Activated T-cell treated with anti-CD3 and anti-CD28 coated beads, Interleukin-2, amount 50 U/mL, for 72 hours (primary cell): ENCODE measurements around the gene LRBA. TPM values are rescaled to one million over a fixed set of nuclear protein-coding genes. Genes with fewer than 3 reads are reported as not detected.

Experiments used
- ATAC-seq, 2 donors: fragments of 150-1000 bp; cut with Tn5 transposase; replicated peaks in 1 of 2; 2 replicates each; pipeline ENCODE4 v1.10.0; 2021; ENCODE audit warnings: moderate library complexity in 2 of 2, mild to moderate bottlenecking in 1 of 2
- DNase-seq, 2 donors: peaks; one replicate each; pipeline ENCODE4 v3.0.0; 2021 to 2022; ENCODE audit warnings: mixed read lengths in 1 of 2
- H3K27ac Mint-ChIP-seq: one replicate; pipeline ENCODE4 v1.8.0; 2022; ENCODE audit warnings: mild to moderate bottlenecking, moderate library complexity, mixed read lengths
- H3K27me3 Mint-ChIP-seq: one replicate; pipeline ENCODE4 v1.8.0; 2022; ENCODE audit warnings: low read depth, mixed read lengths
- H3K36me3 Mint-ChIP-seq, 2 donors: one replicate each; pipeline ENCODE4 v1.8.0; 2022; ENCODE audit warnings: mixed read lengths in 2 of 2, mild to moderate bottlenecking in 1 of 2; ENCODE audit not compliant: insufficient read depth in 2 of 2
- H3K4me1 Mint-ChIP-seq: one replicate; pipeline ENCODE4 v1.8.0; 2022; ENCODE audit warnings: low read depth, mixed read lengths
- H3K4me3 Mint-ChIP-seq, 2 donors: one replicate each; pipeline ENCODE4 v1.8.0; 2022; ENCODE audit warnings: mild to moderate bottlenecking in 2 of 2, mixed read lengths in 2 of 2, moderate library complexity in 2 of 2
- H3K9me3 Mint-ChIP-seq, 2 donors: one replicate each; pipeline ENCODE4 v1.8.0; 2022; ENCODE audit warnings: mixed read lengths in 2 of 2
- total RNA-seq, 2 donors: library from RNA; stranded (reverse); gene quantifications; one replicate each; pipeline ENCODE4 v1.2.3, GENCODE V29; 2022

Gene LRBA
- total RNA-seq, 2 donors from 2014 or later: 46.3 to 56.6 TPM

- H3K27me3 Mint-ChIP-seq: no peaks in the 10 kb centered on the region
- no peak overlapping the region for H3K4me3 Mint-ChIP-seq
- peaks cover 0 to 1% of the 10 kb centered on the region in 2 donors for H3K36me3 Mint-ChIP-seq
- no peak overlapping the region for H3K27ac Mint-ChIP-seq
- no peaks in the 10 kb centered on the region for H3K9me3 Mint-ChIP-seq
- no peak for DNase-seq
- ATAC-seq: no peak
- H3K4me1 Mint-ChIP-seq: peaks cover 16% of the 10 kb centered on the region
These were observed 521.2 kb downstream of the LRBA start for GRCh38 chr4:150493851-150494250.

DNA sequence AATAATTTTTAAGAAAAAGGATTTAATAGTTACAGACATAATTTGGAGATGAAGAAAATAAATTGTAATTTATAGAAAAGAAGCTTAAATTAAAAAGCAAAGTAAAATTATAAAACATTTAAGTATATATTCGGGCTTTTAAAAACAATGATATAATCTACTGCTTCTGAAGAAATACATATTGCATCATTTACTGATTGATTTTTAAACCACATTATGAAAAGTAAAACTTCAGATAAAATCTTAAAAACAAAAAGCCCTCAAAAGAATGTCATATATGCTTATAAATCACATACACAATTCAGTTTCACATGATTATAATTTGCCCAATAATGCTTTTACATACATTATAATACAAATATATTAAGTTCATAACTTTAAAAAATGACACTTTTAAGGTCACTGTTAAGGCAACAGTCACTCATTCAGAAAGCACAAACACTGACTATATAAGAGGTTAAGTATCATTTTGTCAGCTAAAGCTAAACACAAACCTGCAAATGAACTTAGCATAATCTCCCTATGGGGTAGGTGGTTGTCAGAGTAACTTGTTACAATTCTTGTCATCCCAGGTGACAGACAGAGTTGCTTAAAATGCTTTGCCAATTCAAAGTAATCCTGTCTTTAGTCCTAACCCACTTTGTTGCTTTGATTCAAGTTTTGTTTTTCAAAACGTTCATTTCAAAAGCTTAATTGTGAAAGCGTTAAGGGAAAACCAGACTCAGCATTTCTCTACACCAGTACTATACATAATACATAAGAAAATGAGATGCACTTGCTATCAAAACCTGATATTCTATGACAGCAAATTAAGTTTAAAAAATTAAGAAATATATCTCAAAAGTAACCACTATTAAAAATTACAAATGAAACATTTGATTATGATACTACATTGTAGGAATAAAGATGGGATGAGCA is 523.7 kb downstream of the LRBA start:
- H3K4me3 Mint-ChIP-seq: no peak overlapping the region
- DNase-seq (no peak), ATAC-seq (peak; percentile 85 to 95)
- H3K4me1 Mint-ChIP-seq: peaks cover 16% of the 10 kb centered on the region
- H3K27ac Mint-ChIP-seq: peak overlapping the region; percentile 60
- no peaks in the 10 kb centered on the region for H3K27me3 Mint-ChIP-seq
- H3K36me3 Mint-ChIP-seq: peaks cover 3 to 6% of the 10 kb centered on the region in 2 donors
- H3K9me3 Mint-ChIP-seq: no peaks in the 10 kb centered on the region

DNA sequence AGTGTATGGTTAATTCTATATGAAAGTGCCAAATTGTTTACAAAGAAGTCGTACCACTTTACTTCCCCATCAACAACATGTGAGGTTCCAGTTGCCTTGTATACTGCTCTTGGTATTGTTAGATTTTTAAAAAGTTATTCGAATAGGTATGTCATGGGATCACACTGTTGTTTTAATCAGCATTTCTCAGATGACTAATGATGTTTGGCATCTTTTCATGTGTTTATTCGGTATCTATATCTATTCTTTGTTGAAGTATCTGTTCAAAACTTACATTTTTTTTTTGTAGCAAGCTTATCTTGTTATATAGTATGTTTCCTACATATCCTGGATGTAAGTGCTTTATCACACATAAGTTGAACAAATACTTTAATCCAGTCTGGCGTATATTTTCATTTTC is 532.5 kb downstream of the LRBA start:
- no peak overlapping the region for H3K4me3 Mint-ChIP-seq
- no peak for ATAC-seq
- no peak for DNase-seq
- peaks cover 0 to 4% of the 10 kb centered on the region in 2 donors for H3K9me3 Mint-ChIP-seq
- no peaks in the 10 kb centered on the region for H3K27me3 Mint-ChIP-seq
- no peak overlapping the region for H3K27ac Mint-ChIP-seq
- peaks cover 15 to 19% of the 10 kb centered on the region in 2 donors for H3K36me3 Mint-ChIP-seq
- H3K4me1 Mint-ChIP-seq: no peaks in the 10 kb centered on the region

DNA sequence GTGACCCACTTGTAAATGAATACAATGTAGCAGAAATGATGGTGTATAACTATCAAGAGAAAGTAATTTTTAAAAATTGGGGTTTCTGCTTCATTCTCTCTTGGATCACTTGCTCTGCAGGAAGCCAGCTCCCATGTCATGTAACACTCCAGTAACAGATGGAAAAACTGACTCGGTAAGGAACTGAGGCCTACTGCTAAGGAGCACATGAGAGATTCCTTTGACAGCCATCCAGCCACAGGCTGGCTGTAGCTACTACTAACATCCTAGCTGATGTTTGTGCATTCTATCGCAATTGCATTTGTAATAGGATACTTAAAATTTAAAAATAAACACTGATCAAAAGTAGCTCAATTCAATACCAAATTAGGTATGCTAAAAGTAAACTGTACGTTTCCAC is 535.4 kb downstream of the LRBA start:
- H3K4me3 Mint-ChIP-seq: no peak overlapping the region

GRCh38 chr4:150477869-150478268 is 537.2 kb downstream of the LRBA start:
- Mint-ChIP-seq H3K9me3 (peaks cover 0 to 4% of the 10 kb centered on the region in 2 donors), H3K4me3 (no peak overlapping the region), H3K4me1 (peaks cover 14% of the 10 kb centered on the region), H3K27me3 (no peaks in the 10 kb centered on the region), H3K36me3 (peaks cover 12% of the 10 kb centered on the region in 2 donors), H3K27ac (no peak overlapping the region)
- DNase-seq: no peak
- ATAC-seq: no peak

More for the DNA sequence above, 535.4 kb downstream of the LRBA start:
- peaks cover 0 to 4% of the 10 kb centered on the region in 2 donors for H3K9me3 Mint-ChIP-seq
- no peak for ATAC-seq
- peaks cover 14% of the 10 kb centered on the region for H3K4me1 Mint-ChIP-seq
- peaks cover 12% of the 10 kb centered on the region in 2 donors for H3K36me3 Mint-ChIP-seq
- no peak overlapping the region for H3K27ac Mint-ChIP-seq
- H3K27me3 Mint-ChIP-seq: no peaks in the 10 kb centered on the region
- DNase-seq: no peak

DNA sequence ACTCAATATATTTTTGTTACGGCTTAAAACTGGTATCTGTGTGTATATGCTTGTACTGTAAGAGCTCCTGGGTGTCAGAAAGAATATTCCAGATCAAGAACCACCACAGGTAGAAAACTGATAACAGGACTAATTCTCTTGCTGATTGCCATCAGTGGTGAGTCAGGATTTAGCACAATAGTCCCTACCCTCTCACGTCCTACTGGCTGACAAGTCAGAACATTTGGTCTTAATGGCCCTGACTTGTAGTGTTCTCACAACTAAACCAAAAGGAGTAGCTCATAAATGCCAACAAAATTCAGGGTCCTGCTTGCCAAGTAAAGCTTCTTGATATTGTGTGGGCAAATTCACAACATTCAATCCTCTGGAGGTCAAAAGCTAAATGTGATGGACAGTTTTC is 538.3 kb downstream of the LRBA start:
- ATAC-seq: peak in 1 of 2 donors; percentile 25
- no peak for DNase-seq
- Mint-ChIP-seq H3K4me3 (no peak overlapping the region), H3K27me3 (no peaks in the 10 kb centered on the region), H3K4me1 (peaks cover 14% of the 10 kb centered on the region), H3K27ac (no peak overlapping the region), H3K9me3 (peaks cover 0 to 4% of the 10 kb centered on the region in 2 donors), H3K36me3 (peaks cover 12% of the 10 kb centered on the region in 2 donors)

DNA sequence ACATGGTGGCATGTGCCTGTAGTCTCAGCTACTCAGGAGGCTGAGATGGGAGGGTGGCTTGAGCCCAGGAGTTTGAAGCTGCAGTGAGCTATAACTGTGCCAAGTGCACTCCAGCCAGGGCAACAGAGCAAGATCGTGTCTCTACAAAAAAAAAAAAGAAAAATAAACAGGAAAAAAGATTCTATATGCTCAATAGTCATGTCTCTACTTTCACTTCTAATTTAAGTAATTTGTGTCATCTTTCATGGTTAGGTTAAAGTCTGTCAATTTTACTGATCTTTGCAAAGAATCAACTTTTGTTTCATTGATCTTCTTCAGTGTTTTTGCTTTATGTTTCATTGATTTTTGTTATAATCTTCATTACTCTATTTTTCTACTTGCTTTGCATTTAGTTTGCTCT is 539.3 kb downstream of the LRBA start:
- Mint-ChIP-seq H3K4me3 (peak overlapping the region in 1 of 2 donors; percentile 32), H3K9me3 (peaks cover 0 to 4% of the 10 kb centered on the region in 2 donors), H3K27ac (no peak overlapping the region), H3K27me3 (no peaks in the 10 kb centered on the region), H3K4me1 (peaks cover 14% of the 10 kb centered on the region), H3K36me3 (peaks cover 12% of the 10 kb centered on the region in 2 donors)
- DNase-seq (no peak), ATAC-seq (peak; percentile 15 to 44)

DNA sequence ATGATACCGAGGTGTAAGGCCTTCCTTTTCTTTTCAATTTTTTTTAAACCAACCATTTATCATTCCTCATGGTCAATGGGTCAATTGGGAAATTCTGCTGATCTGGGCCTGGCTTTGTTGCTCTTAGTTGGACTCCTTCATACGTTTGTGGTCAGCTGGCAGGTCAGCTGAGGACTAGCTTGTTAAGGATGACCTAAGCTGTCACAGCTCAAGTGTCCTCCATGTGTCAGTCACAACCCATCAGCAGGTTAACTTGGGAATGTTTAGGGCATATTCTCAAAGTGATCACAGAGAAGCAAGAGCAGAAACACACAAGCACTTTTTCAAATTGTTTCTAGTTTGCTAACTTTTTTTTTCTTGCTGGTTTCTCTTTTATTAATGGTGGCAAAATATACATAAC is 550.6 kb downstream of the LRBA start:
- Mint-ChIP-seq H3K27ac (no peak overlapping the region), H3K9me3 (no peaks in the 10 kb centered on the region), H3K4me3 (no peak overlapping the region), H3K36me3 (peaks cover 4 to 6% of the 10 kb centered on the region in 2 donors), H3K4me1 (no peaks in the 10 kb centered on the region), H3K27me3 (no peaks in the 10 kb centered on the region)
- ATAC-seq (no peak), DNase-seq (no peak)

DNA sequence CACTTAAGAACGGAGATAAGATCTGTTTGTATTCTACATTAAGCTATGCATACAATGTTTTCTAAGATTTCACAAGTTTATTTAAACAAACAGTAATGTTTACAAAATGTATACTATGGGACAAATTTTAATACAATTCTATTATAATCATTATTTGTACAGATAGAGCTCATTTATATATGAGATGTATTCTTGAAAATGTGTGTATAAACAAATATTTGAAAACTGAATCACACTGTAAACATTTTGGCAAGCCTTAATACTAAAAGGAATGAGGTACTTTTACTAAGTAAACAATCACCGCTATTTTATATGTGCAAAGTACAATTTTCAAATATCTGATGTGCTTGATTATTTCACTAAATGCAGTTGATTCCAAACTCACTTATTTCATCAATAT is 552.3 kb downstream of the LRBA start:
- Mint-ChIP-seq H3K27me3 (no peaks in the 10 kb centered on the region), H3K36me3 (peaks cover 4 to 6% of the 10 kb centered on the region in 2 donors), H3K4me1 (no peaks in the 10 kb centered on the region), H3K9me3 (no peaks in the 10 kb centered on the region), H3K4me3 (no peak overlapping the region), H3K27ac (no peak overlapping the region)
- DNase-seq (no peak), ATAC-seq (no peak)

DNA sequence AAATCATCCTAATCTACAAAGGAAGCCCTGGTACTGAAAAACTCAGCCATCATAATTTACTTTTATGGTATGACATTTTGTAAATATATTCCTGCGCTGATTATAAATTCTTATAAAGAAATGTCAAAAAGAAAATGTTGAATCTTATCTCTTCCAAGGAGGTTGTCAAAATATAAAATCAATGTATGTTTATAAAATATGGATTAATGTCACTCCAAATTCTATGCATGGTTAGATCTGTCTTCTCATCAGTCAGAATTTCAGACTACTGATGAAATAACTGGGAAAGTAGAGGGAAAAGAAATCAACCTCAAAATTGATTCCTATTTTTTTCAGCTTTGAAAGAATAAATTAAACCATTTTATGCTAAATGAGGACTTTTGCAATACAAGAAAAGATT is 553.1 kb downstream of the LRBA start:
- ATAC-seq (no peak), DNase-seq (no peak)
- Mint-ChIP-seq H3K4me1 (no peaks in the 10 kb centered on the region), H3K27me3 (no peaks in the 10 kb centered on the region), H3K36me3 (peaks cover 4 to 6% of the 10 kb centered on the region in 2 donors), H3K9me3 (no peaks in the 10 kb centered on the region), H3K27ac (no peak overlapping the region), H3K4me3 (no peak overlapping the region)

DNA sequence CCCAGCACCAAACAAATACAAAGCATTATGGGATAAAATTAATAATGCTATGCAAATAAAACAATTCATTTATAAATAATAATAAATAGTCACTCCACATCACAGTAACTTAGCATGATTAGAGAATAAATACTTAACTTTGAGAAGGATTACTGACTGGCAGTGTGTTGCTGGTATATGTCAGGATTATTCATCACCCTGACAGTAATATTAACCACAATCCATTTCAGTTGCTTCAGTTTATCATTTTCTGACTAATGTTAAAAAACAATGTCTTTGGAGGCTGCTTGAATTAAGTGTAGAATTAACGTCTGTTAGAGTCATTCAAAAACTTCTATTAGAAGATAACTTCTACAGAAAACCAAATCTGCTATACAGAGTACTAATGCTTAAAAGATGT is 557.3 kb downstream of the LRBA start:
- no peak for DNase-seq
- H3K27ac Mint-ChIP-seq: no peak overlapping the region
- H3K36me3 Mint-ChIP-seq: peaks cover 7 to 9% of the 10 kb centered on the region in 2 donors
- H3K4me3 Mint-ChIP-seq: no peak overlapping the region
- H3K27me3 Mint-ChIP-seq: no peaks in the 10 kb centered on the region
- H3K4me1 Mint-ChIP-seq: no peaks in the 10 kb centered on the region
- no peak for ATAC-seq
- H3K9me3 Mint-ChIP-seq: peaks cover 4 to 5% of the 10 kb centered on the region in 2 donors

- no peaks in the 10 kb centered on the region for H3K27me3 Mint-ChIP-seq
- peaks cover 7 to 12% of the 10 kb centered on the region in 2 donors for H3K36me3 Mint-ChIP-seq
- DNase-seq (no peak), ATAC-seq (no peak)
- H3K9me3 Mint-ChIP-seq: peaks cover 5 to 7% of the 10 kb centered on the region in 2 donors
- H3K4me1 Mint-ChIP-seq: no peaks in the 10 kb centered on the region
- H3K4me3 Mint-ChIP-seq: no peak overlapping the region
- H3K27ac Mint-ChIP-seq: no peak overlapping the region
These were observed 563.2 kb downstream of the LRBA start for GRCh38 chr4:150451883-150452282.

DNA sequence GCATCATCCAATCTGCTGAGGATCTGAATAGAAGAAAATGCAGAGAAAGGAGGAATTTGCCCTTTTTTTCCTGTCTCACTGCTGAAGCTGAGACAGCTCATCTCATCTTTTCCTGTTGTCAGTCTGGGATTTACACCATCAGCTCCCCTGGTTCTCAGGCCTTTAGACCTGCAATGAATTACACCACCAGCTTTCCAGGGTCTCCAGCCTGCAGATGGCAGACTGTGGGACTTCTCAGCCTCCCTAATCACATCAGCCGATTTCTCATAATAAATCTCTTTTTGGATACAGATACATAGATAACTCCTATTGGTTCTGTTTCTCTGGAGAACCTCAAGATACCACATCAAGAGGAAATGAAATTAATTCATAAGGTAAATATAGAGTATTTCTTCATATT is 567.7 kb downstream of the LRBA start:
- no peak for DNase-seq
- H3K27me3 Mint-ChIP-seq: no peaks in the 10 kb centered on the region

More for the DNA sequence above, 567.7 kb downstream of the LRBA start:
- Mint-ChIP-seq H3K9me3 (peaks cover 1% of the 10 kb centered on the region in 2 donors), H3K27ac (no peak overlapping the region), H3K4me3 (no peak overlapping the region), H3K36me3 (peaks cover 0 to 3% of the 10 kb centered on the region in 2 donors), H3K4me1 (no peaks in the 10 kb centered on the region)
- ATAC-seq: no peak
